Activated CD8-positive, alpha-beta memory T cell treated with anti-CD3 and anti-CD28 coated beads, Interleukin-2, amount 50 U/mL, for 4 hours (primary cell): ENCODE results near the gene KRTAP23-1.

ENCODE experiments used
- DNase-seq: peaks from one replicate; pipeline ENCODE4 v3.0.0-alpha.2; 2020

Gene KRTAP23-1

GRCh38 chr21:30305136-30305535 lies 43.3 kb downstream of the KRTAP23-1 start:
- DNase-seq: no peak
